Activated CD4-positive, alpha-beta T cell treated with anti-CD3 and anti-CD28 coated beads for 36 hours (primary cell): ENCODE measurements around the gene ARSA. TPM values are rescaled to one million over a fixed set of nuclear protein-coding genes. Genes with fewer than 3 reads are reported as not detected.
"Not testable (repeated sequence)": the region's sequence is repeated elsewhere in the genome, so short reads cannot be mapped to it uniquely, and the experiment has no call there.

Experiments used
- ATAC-seq: fragments of 200-7000 bp; cut with Tn5 transposase; one replicate; pipeline ENCODE4 v1.10.0; 2021; ENCODE audit warnings: mild to moderate bottlenecking, moderate library complexity
- CTCF ChIA-PET: fragments of 350-600 bp; sonication (Branson Sonifier 250); formaldehyde crosslinking; loops from one replicate; lab custom pipeline; 2021; ENCODE audit warnings: antibody characterized with exemption; lab: Charles Lee
- POLR2A ChIA-PET: fragments of 350-600 bp; sonication (Branson Sonifier 250); formaldehyde crosslinking; loops from one replicate; lab custom pipeline; 2021; ENCODE audit warnings: antibody characterized with exemption, inconsistent platforms; lab: Charles Lee
- DNase-seq: peaks from one replicate; pipeline ENCODE4 v3.0.0-alpha.2; 2020
- H3K27ac Mint-ChIP-seq: one replicate; pipeline ENCODE4 v1.8.0; 2021; ENCODE audit warnings: mixed read lengths
- H3K27me3 Mint-ChIP-seq: one replicate; pipeline ENCODE4 v1.8.0; 2021; ENCODE audit warnings: mixed read lengths
- H3K36me3 Mint-ChIP-seq: one replicate; pipeline ENCODE4 v1.8.0; 2021; ENCODE audit warnings: low read depth, mixed read lengths
- H3K4me1 Mint-ChIP-seq: one replicate; pipeline ENCODE4 v1.8.0; 2021; ENCODE audit warnings: mixed read lengths
- H3K4me3 Mint-ChIP-seq: one replicate; pipeline ENCODE4 v1.8.0; 2021; ENCODE audit warnings: mild to moderate bottlenecking, moderate library complexity, mixed read lengths
- H3K9me3 Mint-ChIP-seq: one replicate; pipeline ENCODE4 v1.8.0; 2021; ENCODE audit warnings: low read depth, mixed read lengths
- intact Hi-C, 2 experiments: fragments of 100-400 bp; cut with DNase I in 1 of 2; cut with micrococcal nuclease in 1 of 2; formaldehyde crosslinking; loops; one replicate each; pipeline versions ENCODE4 v1.14.2 to v1.15.1; 2022 to 2024; cut with DNase I, micrococcal nuclease
- total RNA-seq, 2 experiments: library from RNA; stranded (reverse); gene quantifications; one replicate each; pipeline ENCODE4 v1.2.3, GENCODE V29; 2021

The ARSA gene
- total RNA-seq, 2 experiments from 2014 or later: 14.9 to 15.4 TPM

- Mint-ChIP-seq H3K27ac (peak overlapping the region; percentile 97), H3K4me1 (peaks cover 40% of the 10 kb centered on the region), H3K27me3 (no peaks in the 10 kb centered on the region), H3K4me3 (peak overlapping the region; percentile 80), H3K36me3 (peaks cover 2% of the 10 kb centered on the region), H3K9me3 (no peaks in the 10 kb centered on the region)
- POLR2A ChIA-PET: interaction anchor here (0.6 to 1.9 kb wide), 14 partner anchors 20 to 650 kb away, joined by 3 to 22 read pairs (median 4); partner anchors contain the start of genes CHKB and SCO2
- intact Hi-C loops: loop anchor here (1.0 to 5.0 kb wide), 17 partner anchors 38 to 768 kb away; partner anchors contain the start of genes KLHDC7B (in 1 of the 2), MAPK11 (in 1 of the 2), PIM3 (in 1 of the 2) and PPP6R2 (in 1 of the 2)
- DNase-seq (peak; percentile 76), ATAC-seq (peak; percentile 75)
- CTCF ChIA-PET: interaction anchor here (0.6 to 2.3 kb wide), 27 partner anchors 9 to 377 kb away, joined by 3 to 27 read pairs (median 4); partner anchors contain the start of genes LMF2, SCO2 and SYCE3
Observed at GRCh38 chr22:50621356-50621880, 6.5 kb downstream of the ARSA start.

GRCh38 chr22:50620593-50621355, 7.2 kb downstream of the ARSA start:
- intact Hi-C loops: loop anchor here (1.0 to 5.0 kb wide), 22 partner anchors 37 to 767 kb away; partner anchors contain the start of genes KLHDC7B (in 1 of the 2), MAPK11 (in 1 of the 2), NCAPH2 (in 1 of the 2) and PIM3 (in 1 of the 2)
- DNase-seq (peak; percentile 87), ATAC-seq (peak; percentile 70)
- H3K27me3 Mint-ChIP-seq: no peaks in the 10 kb centered on the region
- ChIA-PET POLR2A (interaction anchor here (0.6 to 1.9 kb wide), 13 partner anchors 19 to 650 kb away, joined by 3 to 22 read pairs (median 4); partner anchors contain the start of genes CHKB and SCO2), CTCF (interaction anchor here (0.6 to 2.3 kb wide), 31 partner anchors 9 to 376 kb away, joined by 3 to 27 read pairs (median 4); partner anchors contain the start of genes KLHDC7B, SCO2 and SYCE3)
- H3K9me3 Mint-ChIP-seq: no peaks in the 10 kb centered on the region
- peaks cover 40% of the 10 kb centered on the region for H3K4me1 Mint-ChIP-seq
- peak overlapping the region; percentile 80 for H3K4me3 Mint-ChIP-seq
- H3K27ac Mint-ChIP-seq: peak overlapping the region; percentile 97
- peaks cover 2% of the 10 kb centered on the region for H3K36me3 Mint-ChIP-seq

GRCh38 chr22:50614296-50614695, 13.7 kb downstream of the ARSA start:
- H3K27ac Mint-ChIP-seq, H3K4me3 Mint-ChIP-seq, H3K36me3 Mint-ChIP-seq, intact Hi-C loops, ATAC-seq, H3K27me3 Mint-ChIP-seq, CTCF ChIA-PET, POLR2A ChIA-PET, H3K4me1 Mint-ChIP-seq, H3K9me3 Mint-ChIP-seq, DNase-seq: not testable (repeated sequence)

GRCh38 chr22:50613291-50613981, 14.5 kb downstream of the ARSA start:
- no peaks in the 10 kb centered on the region for H3K36me3 Mint-ChIP-seq
- intact Hi-C loops: no loop called here

GRCh38 chr22:50612528-50613221, 15.3 kb downstream of the ARSA start:
- intact Hi-C loops: loop anchor here in 1 of 2 experiments (1.0 kb wide), 1 partner anchor 16 kb away; the partner anchor contains the start of gene ARSA
- Mint-ChIP-seq H3K27ac (no peak overlapping the region), H3K27me3 (peaks cover 7% of the 10 kb centered on the region), H3K9me3 (no peaks in the 10 kb centered on the region), H3K36me3 (no peaks in the 10 kb centered on the region), H3K4me3 (no peak overlapping the region), H3K4me1 (peaks cover 4% of the 10 kb centered on the region)
- ATAC-seq (peak; percentile 81), DNase-seq (peak; percentile 53)
- ChIA-PET CTCF (interaction anchor here (1.2 kb wide), 1 partner anchor 50 kb away, joined by 4 read pairs; the partner anchor contains the start of gene SYCE3), POLR2A (no interaction called here)

More at GRCh38 chr22:50613291-50613981, 14.5 kb downstream of the ARSA start:
- CTCF ChIA-PET: interaction anchor here (1.2 kb wide), 1 partner anchor 50 kb away, joined by 4 read pairs; the partner anchor contains the start of gene SYCE3
- peaks cover 5% of the 10 kb centered on the region for H3K27me3 Mint-ChIP-seq
- DNase-seq (no peak), ATAC-seq (no peak)
- POLR2A ChIA-PET: no interaction called here
- no peaks in the 10 kb centered on the region for H3K9me3 Mint-ChIP-seq
- no peak overlapping the region for H3K27ac Mint-ChIP-seq
- no peak overlapping the region for H3K4me3 Mint-ChIP-seq
- peaks cover 4% of the 10 kb centered on the region for H3K4me1 Mint-ChIP-seq

GRCh38 chr22:50612168-50612527, 15.8 kb downstream of the ARSA start:
- Mint-ChIP-seq H3K9me3 (no peaks in the 10 kb centered on the region), H3K27ac (no peak overlapping the region), H3K36me3 (no peaks in the 10 kb centered on the region), H3K4me3 (no peak overlapping the region), H3K4me1 (peaks cover 4% of the 10 kb centered on the region), H3K27me3 (peaks cover 12% of the 10 kb centered on the region)
- POLR2A ChIA-PET: no interaction called here
- no peak for ATAC-seq
- CTCF ChIA-PET: interaction anchor here (1.2 kb wide), 1 partner anchor 49 kb away, joined by 4 read pairs; the partner anchor contains the start of gene SYCE3
- DNase-seq: no peak
- intact Hi-C loops: loop anchor here in 1 of 2 experiments (1.0 kb wide), 1 partner anchor 16 kb away; the partner anchor contains the start of gene ARSA

- no peak overlapping the region for H3K27ac Mint-ChIP-seq
- peaks cover 14% of the 10 kb centered on the region for H3K27me3 Mint-ChIP-seq
- ChIA-PET POLR2A (no interaction called here), CTCF (no interaction called here)
- no peaks in the 10 kb centered on the region for H3K9me3 Mint-ChIP-seq
- no peak for ATAC-seq
- no peak for DNase-seq
- peaks cover 4% of the 10 kb centered on the region for H3K4me1 Mint-ChIP-seq
- intact Hi-C loops: loop anchor here in 1 of 2 experiments (1.0 kb wide), 1 partner anchor 17 kb away; the partner anchor contains the start of gene ARSA
- H3K4me3 Mint-ChIP-seq: no peak overlapping the region
- no peaks in the 10 kb centered on the region for H3K36me3 Mint-ChIP-seq
Observed at GRCh38 chr22:50611341-50612060, 16.5 kb downstream of the ARSA start.

- Mint-ChIP-seq H3K27ac (no peak overlapping the region), H3K36me3 (no peaks in the 10 kb centered on the region), H3K9me3 (no peaks in the 10 kb centered on the region), H3K4me1 (peaks cover 4% of the 10 kb centered on the region), H3K27me3 (peaks cover 17% of the 10 kb centered on the region), H3K4me3 (no peak overlapping the region)
- CTCF ChIA-PET: no interaction called here
- POLR2A ChIA-PET: no interaction called here
- no peak for DNase-seq
- ATAC-seq: no peak
- intact Hi-C loops: no loop called here
Observed at GRCh38 chr22:50610581-50610980, 17.4 kb downstream of the ARSA start.

GRCh38 chr22:50610041-50610451, 17.9 kb downstream of the ARSA start:
- ATAC-seq (no peak), DNase-seq (no peak)
- POLR2A ChIA-PET: no interaction called here
- Mint-ChIP-seq H3K4me1 (peaks cover 4% of the 10 kb centered on the region), H3K9me3 (no peaks in the 10 kb centered on the region), H3K27ac (no peak overlapping the region), H3K27me3 (peaks cover 20% of the 10 kb centered on the region), H3K36me3 (no peaks in the 10 kb centered on the region), H3K4me3 (no peak overlapping the region)
- intact Hi-C loops: no loop called here
- CTCF ChIA-PET: no interaction called here

- H3K27me3 Mint-ChIP-seq: peaks cover 21% of the 10 kb centered on the region
- ChIA-PET CTCF (interaction anchor here (1.4 kb wide), 1 partner anchor 12 kb away, joined by 3 read pairs; no protein-coding TSS in a partner anchor), POLR2A (no interaction called here)
- H3K27ac Mint-ChIP-seq: no peak overlapping the region
- intact Hi-C loops: no loop called here
- H3K4me3 Mint-ChIP-seq: no peak overlapping the region
- H3K9me3 Mint-ChIP-seq: no peaks in the 10 kb centered on the region
- no peak for ATAC-seq
- no peaks in the 10 kb centered on the region for H3K36me3 Mint-ChIP-seq
- peaks cover 4% of the 10 kb centered on the region for H3K4me1 Mint-ChIP-seq
- DNase-seq: no peak
Observed at GRCh38 chr22:50609599-50609998, 18.4 kb downstream of the ARSA start.
